Fibroblast of pulmonary artery (primary cell): ENCODE results near the gene IGHMBP2.

Source experiments
- DNase-seq: peaks from one replicate; pipeline ENCODE4 v3.0.0-alpha.2; 2010; ENCODE audit warnings: low read depth
- H3K4me3 ChIP-seq: replicated peaks from 2 replicates; pipeline ENCODE4 v1.5.1; 2011; ENCODE audit warnings: low read depth, mild to moderate bottlenecking, control low read depth, low read length, moderate library complexity
- CTCF ChIP-seq: IDR thresholded peaks from 2 replicates; pipeline ENCODE4 v1.5.1; 2011; ENCODE audit warnings: mild to moderate bottlenecking, control low read depth, low read length, inconsistent platforms; ENCODE audit errors: missing control alignments

IGHMBP2 gene

DNA sequence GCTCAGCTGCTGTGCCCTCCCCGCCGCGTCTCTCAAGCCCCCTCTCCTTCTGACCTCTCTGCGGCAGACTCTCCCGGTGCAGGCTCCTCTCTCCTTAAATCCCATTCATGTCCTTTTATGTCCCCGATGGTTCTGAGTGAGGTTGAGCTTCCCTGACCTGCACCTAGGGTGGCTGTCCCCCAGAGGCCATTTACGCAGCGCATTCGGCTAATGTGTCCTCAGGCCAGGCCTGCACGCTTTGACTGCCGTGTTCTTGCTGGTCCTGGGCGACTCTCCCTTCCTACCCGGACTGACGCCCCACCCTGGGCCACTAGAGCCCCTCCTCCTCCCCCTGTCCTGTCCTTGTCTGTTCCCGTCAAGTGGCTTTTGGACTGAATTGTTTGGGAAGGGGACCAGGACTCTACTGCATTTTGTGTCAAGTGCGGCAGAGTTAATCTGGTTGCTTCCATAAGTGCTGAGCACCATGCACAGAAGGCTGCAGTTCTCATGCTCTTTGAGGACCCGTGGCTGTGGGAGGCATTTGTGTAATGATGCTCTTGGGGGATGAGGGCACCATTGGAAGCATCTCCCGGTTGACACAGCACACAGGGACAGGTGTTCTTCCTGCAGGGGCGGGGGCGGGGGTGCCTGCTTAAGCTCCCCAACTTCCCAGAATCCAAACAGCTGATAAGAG, 37.1 kb downstream of the IGHMBP2 start:
- TF ChIP-seq CTCF = no peak
- no peak overlapping the region for H3K4me3 ChIP-seq
- no peak for DNase-seq

DNA sequence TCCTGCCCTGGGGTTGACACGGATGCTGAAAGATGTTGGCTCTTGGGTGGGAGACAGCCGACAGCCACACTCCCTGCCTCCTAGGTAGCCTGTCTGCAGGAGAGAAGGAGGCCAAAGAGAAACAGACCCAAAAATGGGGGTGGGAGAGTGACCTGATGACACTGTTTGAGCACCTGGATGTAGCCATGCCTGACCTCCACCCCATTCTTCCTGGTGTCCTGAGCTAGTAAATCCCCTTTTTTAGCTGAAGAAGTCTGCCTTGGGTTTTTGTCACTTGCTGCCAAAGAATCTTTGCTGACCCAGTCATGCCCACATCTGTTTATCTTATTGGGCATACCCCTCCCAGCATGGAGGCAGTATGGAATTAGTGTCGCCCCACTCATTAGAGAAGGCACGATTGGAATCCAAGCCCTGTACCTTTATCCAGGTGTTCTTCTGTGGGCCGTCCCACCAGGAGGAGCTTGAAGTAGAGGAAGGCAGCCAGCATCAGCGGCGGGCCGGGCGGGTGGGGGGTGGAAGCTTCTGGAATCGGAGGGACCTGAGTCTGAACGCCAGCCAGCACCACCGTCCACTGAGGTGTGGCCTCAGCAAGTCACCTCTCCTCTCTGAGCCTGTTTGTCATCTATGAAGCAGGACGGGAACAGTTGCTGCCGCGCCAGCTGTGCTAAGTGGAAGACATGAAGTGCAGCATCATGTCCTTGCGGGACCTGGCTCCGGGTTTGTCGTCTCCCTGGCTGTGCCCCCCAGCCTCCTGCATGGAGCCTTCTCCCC, 37.8 kb downstream of the IGHMBP2 start:
- DNase-seq = no peak
- TF ChIP-seq CTCF = no peak

GRCh38 chr11:68942095-68942620, 38.5 kb downstream of the IGHMBP2 start:
- no peak for TF ChIP-seq CTCF
- DNase-seq = no peak
- no peak overlapping the region for H3K4me3 ChIP-seq

More for the DNA sequence above, 37.8 kb downstream of the IGHMBP2 start:
- no peak overlapping the region for H3K4me3 ChIP-seq

DNA sequence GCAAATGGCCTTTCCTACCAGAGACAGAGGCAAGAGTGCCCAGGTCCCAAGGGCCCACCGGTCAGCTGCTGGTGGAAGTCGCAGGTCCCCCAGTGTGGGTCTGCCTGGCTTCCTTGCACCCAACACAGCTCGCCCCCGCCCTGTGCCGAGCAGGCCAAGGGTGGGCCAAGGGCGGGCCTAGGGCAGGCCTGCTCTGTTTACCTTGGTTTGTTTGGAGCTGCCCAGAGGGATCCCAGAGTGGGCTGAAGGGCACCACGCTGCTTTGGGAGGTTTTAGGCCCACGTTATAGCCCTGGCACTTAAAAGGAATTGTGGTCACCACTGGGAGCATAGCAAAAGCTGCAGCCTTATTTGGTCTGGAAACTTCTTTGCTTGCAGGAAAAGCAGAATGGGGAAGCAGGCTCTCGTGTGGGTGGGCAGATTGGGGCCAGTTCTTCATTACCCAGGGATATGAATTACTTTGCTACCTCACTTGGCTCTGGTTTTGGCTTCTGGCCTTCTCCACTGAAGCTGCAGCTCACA, 39.1 kb downstream of the IGHMBP2 start:
- DNase-seq = no peak
- TF ChIP-seq CTCF = no peak
- H3K4me3 ChIP-seq = no peak overlapping the region

DNA sequence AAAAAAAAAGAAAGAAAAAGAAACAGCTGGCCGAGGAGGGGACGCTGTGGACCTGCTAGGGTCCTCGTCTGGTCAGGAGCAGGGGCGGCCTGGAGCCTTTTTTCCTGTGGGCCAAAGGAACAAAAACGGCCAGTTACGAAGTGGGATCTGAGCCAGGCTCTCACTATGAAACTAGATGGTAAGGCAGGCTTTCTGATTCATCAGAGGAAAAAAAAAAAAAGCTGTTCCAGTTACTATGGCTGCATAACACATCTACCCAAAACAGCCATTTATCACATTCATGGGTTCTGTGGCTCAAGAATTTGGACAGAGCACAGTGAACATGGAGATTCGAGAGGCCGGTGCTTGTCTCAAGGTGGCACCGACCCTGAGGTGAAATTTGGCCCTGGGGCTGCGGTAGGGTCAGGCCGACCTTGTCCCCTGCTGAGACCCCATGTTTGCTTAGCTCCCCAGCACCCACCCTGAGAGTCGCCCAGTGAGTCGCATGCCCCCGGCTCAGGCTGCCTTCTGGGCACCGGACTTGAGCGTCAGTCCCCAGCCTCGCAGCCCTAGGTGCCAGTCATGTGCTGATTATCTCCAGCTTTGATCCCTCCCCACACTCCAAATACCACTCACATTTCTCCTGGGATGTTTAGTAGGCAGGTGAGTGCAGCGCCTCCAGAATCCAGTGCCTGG, 42.9 kb downstream of the IGHMBP2 start:
- no peak overlapping the region for H3K4me3 ChIP-seq
- TF ChIP-seq CTCF = no peak
- peak; percentile 92 for DNase-seq

- no peak for DNase-seq
- TF ChIP-seq CTCF = no peak
- no peak overlapping the region for H3K4me3 ChIP-seq
Observed at GRCh38 chr11:68947151-68947550, 43.5 kb downstream of the IGHMBP2 start.
